ENCODE results near the gene RPTOR. TPM values are rescaled to one million over a fixed set of nuclear protein-coding genes. Genes with fewer than 3 reads are reported as not detected.

The RPTOR gene
- total and polyA plus RNA-seq, 4 experiments from 2014 or later: 2.4 to 51.8 (median 29.6) TPM

GRCh38 chr17:80937462-80938381, 393.1 kb downstream of the RPTOR start:
- peak overlapping the region; percentile 45 to 92 (median 89) for H3K27ac Mint-ChIP-seq
- Histone ChIP-seq H3K4me1 (ENCODE audit: insufficient read depth, low read length) (peaks cover 28% of the 10 kb centered on the region), H3K4me3 (ENCODE audit: low read length in 2 of 2) (no peak overlapping the region), H3K9me3 (ENCODE audit: control insufficient read depth in 1 of 2, low read length in 2 of 2) (no peaks in the 10 kb centered on the region), H3K27me3 (ENCODE audit: insufficient read depth, low read length) (no peaks in the 10 kb centered on the region), H3K36me3 (ENCODE audit: insufficient read depth, low read length) (no peaks in the 10 kb centered on the region), H3K27ac (ENCODE audit: low read depth, low read length) (no peak overlapping the region)
- POLR2A ChIA-PET (ENCODE audit: partially characterized antibody): interaction anchor here (1.2 to 1.7 kb wide), 2 partner anchors 48 to 483 kb away, joined by 3 to 5 read pairs; no protein-coding TSS in a partner anchor
- H3K9me3 Mint-ChIP-seq: no peaks in the 10 kb centered on the region
- CTCF ChIA-PET (ENCODE audit: partially characterized antibody): interaction anchor here (1.1 to 1.5 kb wide), 4 partner anchors 8 to 511 kb away, joined by 4 to 5 read pairs (median 4); no protein-coding TSS in a partner anchor
- H3K27me3 Mint-ChIP-seq: no peaks in the 10 kb centered on the region
- peaks cover 3 to 7% of the 10 kb centered on the region in 2 donors for H3K36me3 Mint-ChIP-seq
- no peak for DNase-seq
- H3K4me1 Mint-ChIP-seq: peaks cover 18 to 35% (median 25%) of the 10 kb centered on the region in 4 donors
- H3K4me3 Mint-ChIP-seq: peak overlapping the region in 7 of 8 donors; percentile 21 to 82 (median 79)
- intact Hi-C loops (cut with micrococcal nuclease): loop anchor here (2.0 kb wide), 1 partner anchor 47 kb away; no protein-coding TSS in a partner anchor

GRCh38 chr17:80938556-80938955, 393.9 kb downstream of the RPTOR start:
- Histone ChIP-seq H3K27ac (ENCODE audit: low read depth, low read length) (peak overlapping the region; percentile 5), H3K4me3 (ENCODE audit: low read length in 2 of 2) (no peak overlapping the region), H3K36me3 (ENCODE audit: insufficient read depth, low read length) (no peaks in the 10 kb centered on the region), H3K9me3 (ENCODE audit: control insufficient read depth in 1 of 2, low read length in 2 of 2) (no peaks in the 10 kb centered on the region), H3K4me1 (ENCODE audit: insufficient read depth, low read length) (peaks cover 28% of the 10 kb centered on the region), H3K27me3 (ENCODE audit: insufficient read depth, low read length) (no peaks in the 10 kb centered on the region)
- H3K27me3 Mint-ChIP-seq: no peaks in the 10 kb centered on the region
- no peaks in the 10 kb centered on the region for H3K9me3 Mint-ChIP-seq
- peaks cover 18 to 35% (median 25%) of the 10 kb centered on the region in 4 donors for H3K4me1 Mint-ChIP-seq
- peaks cover 3 to 7% of the 10 kb centered on the region in 2 donors for H3K36me3 Mint-ChIP-seq
- ChIA-PET CTCF (ENCODE audit: partially characterized antibody) (interaction anchor here (1.3 to 1.5 kb wide), 2 partner anchors 9 to 512 kb away, joined by 5 read pairs; no protein-coding TSS in a partner anchor), POLR2A (ENCODE audit: partially characterized antibody) (interaction anchor here (0.6 to 1.7 kb wide), 4 partner anchors 20 to 484 kb away, joined by 3 to 5 read pairs (median 4); no protein-coding TSS in a partner anchor)
- H3K27ac Mint-ChIP-seq: peak overlapping the region; percentile 45 to 92 (median 89)
- H3K4me3 Mint-ChIP-seq: peak overlapping the region; percentile 21 to 82 (median 78)
- DNase-seq: peak; percentile 51 to 74 (median 56)
- intact Hi-C loops (cut with micrococcal nuclease): loop anchor here (2.0 kb wide), 1 partner anchor 48 kb away; no protein-coding TSS in a partner anchor

- Mint-ChIP-seq H3K27ac (peak overlapping the region; percentile 10 to 92 (median 76)), H3K4me3 (peak overlapping the region in 7 of 8 donors; percentile 12 to 82 (median 78)), H3K4me1 (peaks cover 18 to 35% (median 25%) of the 10 kb centered on the region in 4 donors), H3K36me3 (peaks cover 9 to 12% of the 10 kb centered on the region in 2 donors), H3K27me3 (no peaks in the 10 kb centered on the region), H3K9me3 (no peaks in the 10 kb centered on the region)
- H3K27me3 ChIP-seq (ENCODE audit: insufficient read depth, low read length): no peaks in the 10 kb centered on the region
- H3K4me3 ChIP-seq (ENCODE audit: low read length in 2 of 2): no peak overlapping the region
- no peak overlapping the region for H3K27ac ChIP-seq (ENCODE audit: low read depth, low read length)
- no peaks in the 10 kb centered on the region for H3K36me3 ChIP-seq (ENCODE audit: insufficient read depth, low read length)
- CTCF ChIA-PET (ENCODE audit: partially characterized antibody): interaction anchor here (1.0 to 1.5 kb wide), 2 partner anchors 40 to 513 kb away, joined by 3 to 5 read pairs; no protein-coding TSS in a partner anchor
- POLR2A ChIA-PET (ENCODE audit: partially characterized antibody): interaction anchor here (0.6 to 1.6 kb wide), 3 partner anchors 19 to 92 kb away, joined by 3 to 4 read pairs (median 4); no protein-coding TSS in a partner anchor
- H3K9me3 ChIP-seq (ENCODE audit: control insufficient read depth in 1 of 2, low read length in 2 of 2): no peaks in the 10 kb centered on the region
- intact Hi-C loops (cut with micrococcal nuclease): loop anchor here (2.0 kb wide), 1 partner anchor 49 kb away; no protein-coding TSS in a partner anchor
- no peak for DNase-seq
- peaks cover 28% of the 10 kb centered on the region for H3K4me1 ChIP-seq (ENCODE audit: insufficient read depth, low read length)
These were observed 394.8 kb downstream of the RPTOR start for GRCh38 chr17:80939151-80940145.

- no peak overlapping the region for H3K4me3 Mint-ChIP-seq
- peak overlapping the region in 1 of 7 donors; percentile 6 for H3K27ac Mint-ChIP-seq
- peaks cover 17 to 35% (median 25%) of the 10 kb centered on the region in 4 donors for H3K4me1 Mint-ChIP-seq
- Histone ChIP-seq H3K4me1 (ENCODE audit: insufficient read depth, low read length) (peaks cover 28% of the 10 kb centered on the region), H3K36me3 (ENCODE audit: insufficient read depth, low read length) (no peaks in the 10 kb centered on the region), H3K9me3 (ENCODE audit: control insufficient read depth in 1 of 2, low read length in 2 of 2) (no peaks in the 10 kb centered on the region), H3K27me3 (ENCODE audit: insufficient read depth, low read length) (no peaks in the 10 kb centered on the region), H3K27ac (ENCODE audit: low read depth, low read length) (no peak overlapping the region), H3K4me3 (ENCODE audit: low read length in 2 of 2) (no peak overlapping the region)
- CTCF ChIA-PET (ENCODE audit: partially characterized antibody): interaction anchor here (1.0 kb wide), 1 partner anchor 41 kb away, joined by 3 read pairs; no protein-coding TSS in a partner anchor
- no peaks in the 10 kb centered on the region for H3K9me3 Mint-ChIP-seq
- intact Hi-C loops (cut with micrococcal nuclease): no loop called here
- H3K36me3 Mint-ChIP-seq: peaks cover 9 to 13% of the 10 kb centered on the region in 2 donors
- no peaks in the 10 kb centered on the region for H3K27me3 Mint-ChIP-seq
- POLR2A ChIA-PET (ENCODE audit: partially characterized antibody): no interaction called here
- no peak for DNase-seq
These were observed 395.8 kb downstream of the RPTOR start for GRCh38 chr17:80940171-80941123.

- H3K36me3 ChIP-seq (ENCODE audit: insufficient read depth, low read length): peaks cover 3% of the 10 kb centered on the region
- POLR2A ChIA-PET (ENCODE audit: partially characterized antibody): no interaction called here
- no peak for DNase-seq
- H3K4me3 ChIP-seq (ENCODE audit: low read length in 2 of 2): no peak overlapping the region
- CTCF ChIA-PET (ENCODE audit: partially characterized antibody): interaction anchor here (1.0 kb wide), 1 partner anchor 11 kb away, joined by 4 read pairs; no protein-coding TSS in a partner anchor
- H3K27me3 Mint-ChIP-seq: no peaks in the 10 kb centered on the region
- H3K9me3 ChIP-seq (ENCODE audit: control insufficient read depth in 1 of 2, low read length in 2 of 2): no peaks in the 10 kb centered on the region
- peaks cover 16 to 20% of the 10 kb centered on the region in 2 donors for H3K36me3 Mint-ChIP-seq
- peaks cover 16 to 38% (median 25%) of the 10 kb centered on the region in 4 donors for H3K4me1 Mint-ChIP-seq
- H3K27ac ChIP-seq (ENCODE audit: low read depth, low read length): no peak overlapping the region
- intact Hi-C loops (cut with micrococcal nuclease): no loop called here
- no peaks in the 10 kb centered on the region for H3K27me3 ChIP-seq (ENCODE audit: insufficient read depth, low read length)
- H3K4me3 Mint-ChIP-seq: no peak overlapping the region
- peaks cover 28% of the 10 kb centered on the region for H3K4me1 ChIP-seq (ENCODE audit: insufficient read depth, low read length)
- H3K27ac Mint-ChIP-seq: peak overlapping the region in 1 of 7 donors; percentile 6
- no peaks in the 10 kb centered on the region for H3K9me3 Mint-ChIP-seq
These were observed 396.5 kb downstream of the RPTOR start for GRCh38 chr17:80941171-80941570.

Data from CD4-positive, alpha-beta memory T cell (primary cell).